Measurements from ENCODE around the gene EHD3. TPM values are rescaled to one million over a fixed set of nuclear protein-coding genes. Genes with fewer than 3 reads are reported as not detected.

EHD3 gene
- total RNA-seq, 1 donor from 2014 or later, result 8.0 TPM

DNA sequence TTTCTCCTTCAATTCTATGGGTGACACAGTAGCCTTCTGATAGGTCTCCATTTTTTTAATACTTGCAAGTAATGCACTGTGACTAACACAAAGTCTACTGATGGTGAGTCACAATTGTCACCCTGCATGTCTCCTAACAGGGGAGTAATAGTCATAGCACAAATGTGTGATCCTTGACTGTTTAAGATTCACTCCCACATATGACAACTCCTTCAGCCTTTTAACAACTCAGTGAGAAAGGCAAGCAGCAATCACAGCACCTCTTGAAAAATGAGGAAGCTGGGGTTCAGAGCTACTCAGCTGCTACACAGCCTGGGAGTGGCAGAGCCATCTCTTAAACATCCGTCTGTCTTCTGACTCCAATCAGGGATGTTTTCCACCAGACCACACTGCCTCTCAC lies 63.8 kb downstream of the EHD3 start:
- Mint-ChIP-seq H3K27me3 (ENCODE audit: unreplicated experiment) (no peaks in the 10 kb centered on the region), H3K36me3 (ENCODE audit: low read depth, unreplicated experiment) (no peaks in the 10 kb centered on the region), H3K27ac (ENCODE audit: unreplicated experiment) (no peak overlapping the region), H3K4me3 (ENCODE audit: unreplicated experiment) (no peak overlapping the region), H3K9me3 (ENCODE audit: unreplicated experiment) (no peaks in the 10 kb centered on the region), H3K4me1 (ENCODE audit: unreplicated experiment) (peaks cover 10% of the 10 kb centered on the region)
- no peak for DNase-seq (ENCODE audit: low spot score)
- TF ChIP-seq, protein P1, sequence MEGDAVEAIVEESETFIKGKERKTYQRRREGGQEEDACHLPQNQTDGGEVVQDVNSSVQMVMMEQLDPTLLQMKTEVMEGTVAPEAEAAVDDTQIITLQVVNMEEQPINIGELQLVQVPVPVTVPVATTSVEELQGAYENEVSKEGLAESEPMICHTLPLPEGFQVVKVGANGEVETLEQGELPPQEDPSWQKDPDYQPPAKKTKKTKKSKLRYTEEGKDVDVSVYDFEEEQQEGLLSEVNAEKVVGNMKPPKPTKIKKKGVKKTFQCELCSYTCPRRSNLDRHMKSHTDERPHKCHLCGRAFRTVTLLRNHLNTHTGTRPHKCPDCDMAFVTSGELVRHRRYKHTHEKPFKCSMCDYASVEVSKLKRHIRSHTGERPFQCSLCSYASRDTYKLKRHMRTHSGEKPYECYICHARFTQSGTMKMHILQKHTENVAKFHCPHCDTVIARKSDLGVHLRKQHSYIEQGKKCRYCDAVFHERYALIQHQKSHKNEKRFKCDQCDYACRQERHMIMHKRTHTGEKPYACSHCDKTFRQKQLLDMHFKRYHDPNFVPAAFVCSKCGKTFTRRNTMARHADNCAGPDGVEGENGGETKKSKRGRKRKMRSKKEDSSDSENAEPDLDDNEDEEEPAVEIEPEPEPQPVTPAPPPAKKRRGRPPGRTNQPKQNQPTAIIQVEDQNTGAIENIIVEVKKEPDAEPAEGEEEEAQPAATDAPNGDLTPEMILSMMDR (IDR thresholded peaks at IDR 0.05; ENCODE audit: unreplicated experiment), result no peak

GRCh38 chr2:31299547-31299946 lies 65.6 kb downstream of the EHD3 start:
- no peak for DNase-seq (ENCODE audit: low spot score)
- H3K27ac Mint-ChIP-seq (ENCODE audit: unreplicated experiment), result no peak overlapping the region
- H3K4me3 Mint-ChIP-seq (ENCODE audit: unreplicated experiment), result no peak overlapping the region
- TF ChIP-seq, protein P1 (IDR thresholded peaks at IDR 0.05; ENCODE audit: unreplicated experiment), result no peak
- H3K9me3 Mint-ChIP-seq (ENCODE audit: unreplicated experiment), result no peaks in the 10 kb centered on the region
- H3K4me1 Mint-ChIP-seq (ENCODE audit: unreplicated experiment), result peaks cover 10% of the 10 kb centered on the region
- H3K27me3 Mint-ChIP-seq (ENCODE audit: unreplicated experiment), result no peaks in the 10 kb centered on the region
- no peaks in the 10 kb centered on the region for H3K36me3 Mint-ChIP-seq (ENCODE audit: low read depth, unreplicated experiment)

- H3K4me3 Mint-ChIP-seq (ENCODE audit: unreplicated experiment), result no peak overlapping the region
- TF ChIP-seq, protein P1 (IDR thresholded peaks at IDR 0.05; ENCODE audit: unreplicated experiment), result no peak
- no peaks in the 10 kb centered on the region for H3K9me3 Mint-ChIP-seq (ENCODE audit: unreplicated experiment)
- H3K27me3 Mint-ChIP-seq (ENCODE audit: unreplicated experiment), result no peaks in the 10 kb centered on the region
- DNase-seq (ENCODE audit: low spot score), result no peak
- no peaks in the 10 kb centered on the region for H3K36me3 Mint-ChIP-seq (ENCODE audit: low read depth, unreplicated experiment)
- peaks cover 10% of the 10 kb centered on the region for H3K4me1 Mint-ChIP-seq (ENCODE audit: unreplicated experiment)
- H3K27ac Mint-ChIP-seq (ENCODE audit: unreplicated experiment), result no peak overlapping the region
Observed at GRCh38 chr2:31300309-31300708, 66.4 kb downstream of the EHD3 start.

DNA sequence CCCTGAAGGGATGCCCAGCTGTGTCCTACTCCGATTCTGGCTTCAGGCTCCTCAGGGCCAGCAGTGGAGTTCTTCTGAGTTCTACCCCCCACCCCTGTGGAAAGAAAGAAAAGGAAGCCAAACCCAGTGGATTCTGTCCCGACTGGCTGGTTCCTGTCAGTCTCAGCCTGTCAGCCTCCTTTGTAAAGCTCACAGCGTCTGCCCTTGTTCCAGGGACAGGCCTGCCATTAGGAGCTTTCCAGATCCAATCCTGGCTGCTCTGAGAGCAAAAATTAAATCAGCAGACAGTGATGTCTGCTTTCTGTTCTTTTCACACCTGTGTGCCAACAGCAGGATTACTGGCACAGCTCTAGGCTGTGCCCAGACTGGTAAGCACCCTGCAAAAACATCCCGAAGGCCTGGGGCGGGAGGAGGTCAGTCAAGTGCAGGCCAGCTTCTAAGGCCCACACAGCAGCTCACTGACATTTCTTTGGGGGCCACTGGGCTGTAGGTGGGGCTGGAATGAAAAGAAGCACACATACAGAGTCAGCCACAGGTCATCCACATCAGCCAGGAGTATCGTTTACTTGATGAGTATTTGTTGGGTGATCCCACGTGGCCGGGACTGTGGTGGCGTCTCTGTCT lies 69.1 kb downstream of the EHD3 start:
- peaks cover 3% of the 10 kb centered on the region for H3K4me1 Mint-ChIP-seq (ENCODE audit: unreplicated experiment)
- no peak overlapping the region for H3K27ac Mint-ChIP-seq (ENCODE audit: unreplicated experiment)
- no peak for DNase-seq (ENCODE audit: low spot score)
- H3K36me3 Mint-ChIP-seq (ENCODE audit: low read depth, unreplicated experiment), result no peaks in the 10 kb centered on the region
- H3K9me3 Mint-ChIP-seq (ENCODE audit: unreplicated experiment), result no peaks in the 10 kb centered on the region
- H3K27me3 Mint-ChIP-seq (ENCODE audit: unreplicated experiment), result no peaks in the 10 kb centered on the region
- TF ChIP-seq, protein P1 (IDR thresholded peaks at IDR 0.05; ENCODE audit: unreplicated experiment), result no peak
- H3K4me3 Mint-ChIP-seq (ENCODE audit: unreplicated experiment), result no peak overlapping the region

DNA sequence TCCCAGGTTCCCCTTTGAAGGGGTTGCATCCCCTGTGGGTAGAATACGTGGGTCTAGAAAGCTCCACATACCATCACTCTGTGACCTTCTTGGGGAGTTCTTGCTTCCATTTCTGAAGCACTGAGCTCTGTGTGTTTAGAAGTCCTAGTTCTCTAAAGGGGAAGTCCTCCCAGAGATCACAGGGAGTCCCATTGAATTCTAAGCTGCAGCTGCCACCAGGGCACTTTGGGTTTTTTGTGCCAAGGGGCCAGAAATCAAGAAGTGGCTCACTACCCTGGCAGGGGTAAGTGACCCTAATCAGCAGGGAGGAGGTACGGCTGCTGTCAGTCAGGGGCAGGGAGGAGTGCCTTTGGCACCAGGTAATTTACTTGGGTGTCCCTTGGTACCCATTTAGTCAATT lies 70.9 kb downstream of the EHD3 start:
- no peak for DNase-seq (ENCODE audit: low spot score)
- no peaks in the 10 kb centered on the region for H3K4me1 Mint-ChIP-seq (ENCODE audit: unreplicated experiment)
- no peaks in the 10 kb centered on the region for H3K36me3 Mint-ChIP-seq (ENCODE audit: low read depth, unreplicated experiment)
- no peaks in the 10 kb centered on the region for H3K9me3 Mint-ChIP-seq (ENCODE audit: unreplicated experiment)
- TF ChIP-seq, protein P1 (IDR thresholded peaks at IDR 0.05; ENCODE audit: unreplicated experiment), result no peak
- no peaks in the 10 kb centered on the region for H3K27me3 Mint-ChIP-seq (ENCODE audit: unreplicated experiment)
- H3K27ac Mint-ChIP-seq (ENCODE audit: unreplicated experiment), result no peak overlapping the region
- H3K4me3 Mint-ChIP-seq (ENCODE audit: unreplicated experiment), result no peak overlapping the region

Measured in endothelial cell (in vitro differentiated cells).